IMR-90 (cell line): Measurements from ENCODE around the gene TBC1D16.

Experiments
- CEBPB ChIP-seq: IDR thresholded peaks from 2 replicates; pipeline ENCODE4 v1.6.1; 2012; ENCODE audit warnings: low read depth, low read length, improper control_type of control experiment
- CHD1 ChIP-seq: IDR thresholded peaks from 2 replicates; pipeline ENCODE4 v1.6.1; 2012; ENCODE audit warnings: low read depth, low read length, improper control_type of control experiment
- FOS ChIP-seq: fragments of 150-350 bp; IDR thresholded peaks from 2 replicates; pipeline ENCODE4 v1.6.1; 2016; ENCODE audit warnings: low read depth, low read length
- MXI1 ChIP-seq: IDR thresholded peaks from 2 replicates; pipeline ENCODE4 v1.6.1; 2012; ENCODE audit warnings: low read depth, mild to moderate bottlenecking, low read length, moderate library complexity, borderline replicate concordance
- NFE2L2 ChIP-seq: fragments of 150-350 bp; IDR thresholded peaks from 2 replicates; pipeline ENCODE4 v1.6.1; 2016; ENCODE audit warnings: low read depth, mild to moderate bottlenecking, low read length
- POLR2A ChIP-seq: IDR thresholded peaks from 2 replicates; pipeline ENCODE4 v1.6.1; 2012; ENCODE audit warnings: mild to moderate bottlenecking, low read depth, low read length
- RAD21 ChIP-seq: IDR thresholded peaks from 2 replicates; pipeline ENCODE4 v1.6.1; 2012; ENCODE audit warnings: low read length, improper control_type of control experiment
- RCOR1 ChIP-seq: IDR thresholded peaks from 2 replicates; pipeline ENCODE4 v1.6.1; 2012; ENCODE audit warnings: mild to moderate bottlenecking, low read length, improper control_type of control experiment; ENCODE audit not compliant: insufficient replicate concordance
- RFX5 ChIP-seq: IDR thresholded peaks from 2 replicates; pipeline ENCODE4 v1.8.0; 2012; ENCODE audit warnings: low read depth, mild to moderate bottlenecking, low read length, moderate library complexity
- SMC3 ChIP-seq: fragments of 150-350 bp; IDR thresholded peaks from 2 replicates; pipeline ENCODE4 v1.6.1; 2016; ENCODE audit warnings: low read depth, mild to moderate bottlenecking, antibody characterized with exemption, low read length, moderate library complexity
- TF ChIP-seq, protein P1 (sequence below): conservative IDR thresholded peaks from 2 replicates; pipeline ENCODE4 v1.5.1; 2012; ENCODE audit warnings: mild to moderate bottlenecking, low read depth, low read length, improper control_type of control experiment
- TF ChIP-seq, protein P2 (sequence below): fragments of 150-350 bp; IDR thresholded peaks from 2 replicates; pipeline ENCODE4 v1.6.1; 2016; ENCODE audit warnings: low read depth, mild to moderate bottlenecking, low read length, moderate library complexity, borderline replicate concordance

DNA sequence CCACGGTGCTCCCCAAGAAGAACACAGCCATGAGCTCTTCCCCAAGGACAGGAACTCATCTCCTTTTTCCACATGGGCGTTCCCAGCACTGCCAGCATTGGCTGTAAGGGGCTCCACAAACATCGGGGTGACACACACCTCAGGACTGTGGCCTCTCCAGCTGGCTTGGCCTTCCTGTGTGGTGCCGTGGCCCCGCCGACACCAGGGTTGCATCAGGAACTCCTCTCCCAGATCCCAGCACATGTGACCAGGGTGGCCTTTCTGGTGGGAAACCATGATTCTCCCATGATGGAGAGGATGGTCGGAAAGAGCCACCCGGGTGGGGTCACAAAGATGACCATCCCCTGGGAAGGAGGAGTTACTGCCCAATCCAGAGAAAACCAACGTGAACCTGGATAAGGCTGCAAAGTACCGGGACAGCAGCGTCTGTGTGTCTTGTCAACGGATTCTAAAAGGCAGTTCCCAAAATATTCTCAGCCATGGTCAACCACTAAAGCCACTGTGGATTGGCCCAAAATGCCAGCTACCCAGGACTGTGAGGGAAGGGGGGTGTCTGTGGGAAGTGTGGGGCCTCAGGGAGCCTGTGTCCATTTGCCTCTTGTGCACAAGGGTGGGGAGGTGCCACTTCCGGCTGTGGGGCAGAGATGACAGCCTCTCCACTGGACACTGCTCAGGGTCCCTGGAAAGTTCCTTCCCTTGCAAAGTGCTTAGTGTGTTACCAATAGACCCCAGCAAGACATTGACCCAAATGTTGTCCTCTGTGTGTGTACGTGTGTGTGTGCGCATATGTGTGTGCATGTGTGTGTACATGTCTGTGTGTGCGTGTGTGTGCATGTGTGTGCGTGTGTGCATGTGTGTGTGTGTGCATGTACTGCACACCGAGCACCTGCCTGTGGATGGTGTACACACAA lies 118.4 kb downstream of the TBC1D16 start:
- TF ChIP-seq, protein P1, sequence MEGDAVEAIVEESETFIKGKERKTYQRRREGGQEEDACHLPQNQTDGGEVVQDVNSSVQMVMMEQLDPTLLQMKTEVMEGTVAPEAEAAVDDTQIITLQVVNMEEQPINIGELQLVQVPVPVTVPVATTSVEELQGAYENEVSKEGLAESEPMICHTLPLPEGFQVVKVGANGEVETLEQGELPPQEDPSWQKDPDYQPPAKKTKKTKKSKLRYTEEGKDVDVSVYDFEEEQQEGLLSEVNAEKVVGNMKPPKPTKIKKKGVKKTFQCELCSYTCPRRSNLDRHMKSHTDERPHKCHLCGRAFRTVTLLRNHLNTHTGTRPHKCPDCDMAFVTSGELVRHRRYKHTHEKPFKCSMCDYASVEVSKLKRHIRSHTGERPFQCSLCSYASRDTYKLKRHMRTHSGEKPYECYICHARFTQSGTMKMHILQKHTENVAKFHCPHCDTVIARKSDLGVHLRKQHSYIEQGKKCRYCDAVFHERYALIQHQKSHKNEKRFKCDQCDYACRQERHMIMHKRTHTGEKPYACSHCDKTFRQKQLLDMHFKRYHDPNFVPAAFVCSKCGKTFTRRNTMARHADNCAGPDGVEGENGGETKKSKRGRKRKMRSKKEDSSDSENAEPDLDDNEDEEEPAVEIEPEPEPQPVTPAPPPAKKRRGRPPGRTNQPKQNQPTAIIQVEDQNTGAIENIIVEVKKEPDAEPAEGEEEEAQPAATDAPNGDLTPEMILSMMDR, result no peak
- TF ChIP-seq FOS (no peak), MXI1 (no peak), CEBPB (no peak), POLR2A (no peak), CHD1 (no peak), NFE2L2 (no peak), SMC3 (no peak), RAD21 (no peak), RFX5 (no peak), RCOR1 (no peak)
- TF ChIP-seq, protein P2, sequence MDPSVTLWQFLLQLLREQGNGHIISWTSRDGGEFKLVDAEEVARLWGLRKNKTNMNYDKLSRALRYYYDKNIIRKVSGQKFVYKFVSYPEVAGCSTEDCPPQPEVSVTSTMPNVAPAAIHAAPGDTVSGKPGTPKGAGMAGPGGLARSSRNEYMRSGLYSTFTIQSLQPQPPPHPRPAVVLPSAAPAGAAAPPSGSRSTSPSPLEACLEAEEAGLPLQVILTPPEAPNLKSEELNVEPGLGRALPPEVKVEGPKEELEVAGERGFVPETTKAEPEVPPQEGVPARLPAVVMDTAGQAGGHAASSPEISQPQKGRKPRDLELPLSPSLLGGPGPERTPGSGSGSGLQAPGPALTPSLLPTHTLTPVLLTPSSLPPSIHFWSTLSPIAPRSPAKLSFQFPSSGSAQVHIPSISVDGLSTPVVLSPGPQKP, result no peak
